ENCODE data around the gene STATH.
"Not testable (repeated sequence)": the region's sequence is repeated elsewhere in the genome, so short reads cannot be mapped to it uniquely, and the experiment has no call there.

STATH gene

GRCh38 chr4:69995526-69996016 is at the start of gene STATH:
TSS of gene STATH (plus strand) at chr4:69995966. CDS start at chr4:69998438, 2,472 bp downstream.
- no peak for DNase-seq (ENCODE audit: low read depth in 2 of 2)

GRCh38 chr4:69951602-69952001 is 44.2 kb upstream of the STATH start:
- no peak for DNase-seq (ENCODE audit: low read depth in 2 of 2)

GRCh38 chr4:69957209-69957608 is 38.6 kb upstream of the STATH start:
- DNase-seq (ENCODE audit: low read depth in 2 of 2): no peak

- DNase-seq (ENCODE audit: low read depth in 2 of 2): no peak
Measured at GRCh38 chr4:69965628-69966027, 30.1 kb upstream of the STATH start, which contains the start of gene CSN2. TSS of gene CSN2 (minus strand) at chr4:69965728. CDS start at chr4:69960995, 4,733 bp downstream.

GRCh38 chr4:69970071-69970470 is 25.7 kb upstream of the STATH start:
- DNase-seq (ENCODE audit: low read depth in 2 of 2): no peak

GRCh38 chr4:69974631-69975030 is 21.1 kb upstream of the STATH start:
- no peak for DNase-seq (ENCODE audit: low read depth in 2 of 2)

- DNase-seq (ENCODE audit: low read depth in 2 of 2): no peak
Measured at GRCh38 chr4:69977582-69977981, 18.2 kb upstream of the STATH start.

- no peak for DNase-seq (ENCODE audit: low read depth in 2 of 2)
Measured at GRCh38 chr4:69984030-69984443, 11.7 kb upstream of the STATH start.

GRCh38 chr4:69986663-69987062 is 9.1 kb upstream of the STATH start:
- no peak for DNase-seq (ENCODE audit: low read depth in 2 of 2)

- no peak for DNase-seq (ENCODE audit: low read depth in 2 of 2)
Measured at GRCh38 chr4:69991016-69991415, 4.8 kb upstream of the STATH start.

GRCh38 chr4:69994782-69995181 is 984 bp upstream of the STATH start:
- no peak for DNase-seq (ENCODE audit: low read depth in 2 of 2)

GRCh38 chr4:69999420-69999819 is 3.7 kb downstream of the STATH start:
- no peak for DNase-seq (ENCODE audit: low read depth in 2 of 2)

- DNase-seq (ENCODE audit: low read depth in 2 of 2): no peak
Measured at GRCh38 chr4:70000711-70001110, 4.9 kb downstream of the STATH start.

- no peak for DNase-seq (ENCODE audit: low read depth in 2 of 2)
Measured at GRCh38 chr4:70002507-70002906, 6.7 kb downstream of the STATH start.

- no peak for DNase-seq (ENCODE audit: low read depth in 2 of 2)
Measured at GRCh38 chr4:70008771-70009170, 13.0 kb downstream of the STATH start.

- not testable (repeated sequence) for DNase-seq (ENCODE audit: low read depth in 2 of 2)
Measured at GRCh38 chr4:70019006-70019405, 23.2 kb downstream of the STATH start.

GRCh38 chr4:70023218-70023617 is 27.5 kb downstream of the STATH start:
- no peak for DNase-seq (ENCODE audit: low read depth in 2 of 2)

GRCh38 chr4:70027011-70027410 is 31.2 kb downstream of the STATH start:
- DNase-seq (ENCODE audit: low read depth in 2 of 2): no peak

- DNase-seq (ENCODE audit: low read depth in 2 of 2): not testable (repeated sequence)
Measured at GRCh38 chr4:70028159-70028558, 32.4 kb downstream of the STATH start, which contains the start of gene HTN3. TSS of gene HTN3 (plus strand) at chr4:70028459. CDS start at chr4:70030741, 2,282 bp downstream.

GRCh38 chr4:70037559-70037958 is 41.8 kb downstream of the STATH start:
- DNase-seq (ENCODE audit: low read depth in 2 of 2): not testable (repeated sequence)

- DNase-seq (ENCODE audit: low read depth in 2 of 2): not testable (repeated sequence)
Measured at GRCh38 chr4:70039928-70040327, 44.2 kb downstream of the STATH start.

GRCh38 chr4:70041652-70042286 is 46.0 kb downstream of the STATH start:
- no peak for DNase-seq (ENCODE audit: low read depth in 2 of 2)

GRCh38 chr4:70050138-70050537 is 54.4 kb downstream of the STATH start, which contains the start of gene HTN1:
TSS of gene HTN1 (plus strand) at chr4:70050438. CDS start at chr4:70053077, 2,639 bp downstream.
- DNase-seq (ENCODE audit: low read depth in 2 of 2): not testable (repeated sequence)
